Keratinocyte (primary cell): ENCODE results near the gene PDGFRA. TPM values are rescaled to one million over a fixed set of nuclear protein-coding genes. Genes with fewer than 3 reads are reported as not detected.

Experiments
- DNase-seq: peaks from one replicate; pipeline ENCODE4 v3.0.0-alpha.2; 2011; ENCODE audit warnings: low read depth, missing footprints, low spot score
- FAIRE-seq: peaks from 2 replicates; lab custom pipeline; 2011; peaks lifted over from hg19 to GRCh38; lab: Jason Lieb, UNC
- H2AFZ ChIP-seq: 2 replicates; pipeline ENCODE4 v1.6.0; 2012; ENCODE audit warnings: low read length, control low read depth, inconsistent platforms; ENCODE audit not compliant: control insufficient read depth
- H3K27ac ChIP-seq: 2 replicates; pipeline ENCODE4 v1.5.1; 2011; ENCODE audit warnings: low read length; ENCODE audit not compliant: control insufficient read depth, insufficient read depth
- H3K27me3 ChIP-seq: 3 replicates; pipeline ENCODE4 v1.6.0; 2011; ENCODE audit warnings: low read length; ENCODE audit not compliant: control insufficient read depth, insufficient read depth; ENCODE audit errors: extremely low read depth
- H3K36me3 ChIP-seq, 2 experiments: 2 replicates in 1 of 2; 3 replicates in 1 of 2; pipeline ENCODE4 v1.5.1; 2011; ENCODE audit warnings: low read length in 2 of 2, mild to moderate bottlenecking in 1 of 2; ENCODE audit not compliant: control insufficient read depth in 2 of 2, insufficient read depth in 2 of 2; ENCODE audit errors: extremely low read depth in 1 of 2
- H3K4me1 ChIP-seq: 3 replicates; pipeline ENCODE4 v1.5.1; 2011; ENCODE audit warnings: low read length; ENCODE audit not compliant: control insufficient read depth, insufficient read depth; ENCODE audit errors: extremely low read depth
- H3K4me2 ChIP-seq: 3 replicates; pipeline ENCODE4 v1.6.0; 2011; ENCODE audit warnings: low read depth, low read length; ENCODE audit not compliant: control insufficient read depth, insufficient read depth; ENCODE audit errors: extremely low read depth
- H3K4me3 ChIP-seq, 3 experiments: fragments of 200-600 bp in 1 of 3; sonication (generic) in 1 of 3; 2 replicates in 2 of 3; 3 replicates in 1 of 3; pipeline ENCODE4 v1.5.1; 2011 to 2016; ENCODE audit warnings: low read length in 3 of 3, mild to moderate bottlenecking in 3 of 3, control low read depth in 2 of 3, inconsistent platforms in 1 of 3, low read depth in 1 of 3, mixed read lengths in 1 of 3, mixed run types in 1 of 3, moderate library complexity in 1 of 3; ENCODE audit not compliant: control insufficient read depth in 2 of 3, insufficient read depth in 2 of 3; ENCODE audit errors: extremely low read depth in 1 of 3
- H3K79me2 ChIP-seq: 2 replicates; pipeline ENCODE4 v1.6.0; 2012; ENCODE audit warnings: low read length; ENCODE audit not compliant: control insufficient read depth, insufficient read depth
- H3K9ac ChIP-seq: 3 replicates; pipeline ENCODE4 v1.6.0; 2011; ENCODE audit warnings: low read length; ENCODE audit not compliant: control insufficient read depth, insufficient read depth; ENCODE audit errors: extremely low read depth
- H3K9me1 ChIP-seq: 3 replicates; pipeline ENCODE4 v1.6.0; 2011; ENCODE audit warnings: low read length; ENCODE audit not compliant: control insufficient read depth, insufficient read depth; ENCODE audit errors: extremely low read depth
- H3K9me3 ChIP-seq: 2 replicates; pipeline ENCODE4 v1.5.1; 2012; ENCODE audit warnings: low read depth, low read length; ENCODE audit not compliant: control insufficient read depth
- H4K20me1 ChIP-seq: 3 replicates; pipeline ENCODE4 v1.6.0; 2011; ENCODE audit warnings: low read length; ENCODE audit not compliant: control insufficient read depth, insufficient read depth; ENCODE audit errors: extremely low read depth
- EZH2 ChIP-seq: IDR thresholded peaks from one replicate; pipeline ENCODE4 v1.6.1; 2012; ENCODE audit warnings: inconsistent platforms, mild to moderate bottlenecking, low read length, moderate library complexity
- dilution Hi-C: fragments of 300-500 bp; cut with MboI; formaldehyde crosslinking; loops from one replicate; pipeline ENCODE4 v1.7.0; 2020; ENCODE audit warnings: low sequenced_read_pairs; ENCODE audit not compliant: extremely low pct_ligation_motif_present
- polyA plus RNA-seq, 5 experiments: library from polyadenylated mRNA; depleted of rRNA in 3 of 5; stranded (reverse) in 3 of 5; stranded (forward) in 1 of 5; unstranded in 1 of 5; fragments of >200 nt; gene quantifications; 1 replicate in 1 of 5; 2 replicates in 3 of 5; 3 replicates in 1 of 5; pipeline versions ENCODE4 v1.2.1 to v1.2.3, GENCODE V29; 2011 to 2012; ENCODE audit warnings: missing spikeins in 2 of 5, low read depth in 1 of 5, low replicate concordance in 1 of 5
- TF ChIP-seq, protein P1 (sequence below), 3 experiments: IDR thresholded peaks in 1 of 3; conservative IDR thresholded peaks in 1 of 3; optimal IDR thresholded peaks in 1 of 3; 2 replicates in 2 of 3; 3 replicates in 1 of 3; pipeline versions ENCODE3 to v1.5.1; 2011; ENCODE audit warnings: low read length in 3 of 3, mild to moderate bottlenecking in 3 of 3, moderate library complexity in 2 of 3, control low read depth in 1 of 3, inconsistent platforms in 1 of 3; ENCODE audit not compliant: insufficient read depth in 2 of 3; ENCODE audit errors: extremely low read depth in 1 of 3

The PDGFRA gene
- polyA plus RNA-seq, 1 donor (not counting 4 experiments of a cell fraction or from before 2014, with no cell fraction given): 0.22 TPM

DNA sequence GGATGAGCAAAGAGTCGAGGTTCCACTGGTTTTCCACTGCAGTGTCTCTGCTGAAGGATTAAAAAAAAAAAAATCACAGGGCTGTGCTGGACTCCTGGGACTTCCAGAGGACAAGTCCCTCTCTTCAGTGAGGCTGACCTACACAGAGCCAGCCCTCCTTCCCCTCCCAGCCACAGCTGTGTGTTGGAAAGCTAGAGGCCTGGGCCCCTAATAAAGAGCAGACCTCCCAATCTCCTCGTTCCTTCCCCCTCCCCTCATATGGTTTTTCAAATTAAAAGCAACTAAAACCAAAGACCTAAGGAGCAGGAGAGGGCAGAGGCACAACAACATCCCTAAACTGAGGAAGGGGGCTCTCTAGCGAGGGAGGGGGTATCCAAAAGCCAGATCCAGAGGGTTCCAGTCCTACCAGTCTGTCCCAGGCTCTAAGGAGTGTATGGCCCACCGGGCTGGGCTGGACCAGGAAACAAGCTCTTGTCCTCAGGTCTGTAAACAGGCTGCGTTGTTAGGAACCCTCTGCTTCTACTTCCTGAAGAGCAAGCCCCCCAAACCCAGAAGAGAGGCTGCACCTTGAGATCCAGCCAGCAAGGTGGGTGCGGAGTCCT lies 4.0 kb upstream of the PDGFRA start:
- H3K9ac ChIP-seq: no peak overlapping the region
- H3K4me3 ChIP-seq: no peak overlapping the region
- no peak overlapping the region for H3K4me2 ChIP-seq

DNA sequence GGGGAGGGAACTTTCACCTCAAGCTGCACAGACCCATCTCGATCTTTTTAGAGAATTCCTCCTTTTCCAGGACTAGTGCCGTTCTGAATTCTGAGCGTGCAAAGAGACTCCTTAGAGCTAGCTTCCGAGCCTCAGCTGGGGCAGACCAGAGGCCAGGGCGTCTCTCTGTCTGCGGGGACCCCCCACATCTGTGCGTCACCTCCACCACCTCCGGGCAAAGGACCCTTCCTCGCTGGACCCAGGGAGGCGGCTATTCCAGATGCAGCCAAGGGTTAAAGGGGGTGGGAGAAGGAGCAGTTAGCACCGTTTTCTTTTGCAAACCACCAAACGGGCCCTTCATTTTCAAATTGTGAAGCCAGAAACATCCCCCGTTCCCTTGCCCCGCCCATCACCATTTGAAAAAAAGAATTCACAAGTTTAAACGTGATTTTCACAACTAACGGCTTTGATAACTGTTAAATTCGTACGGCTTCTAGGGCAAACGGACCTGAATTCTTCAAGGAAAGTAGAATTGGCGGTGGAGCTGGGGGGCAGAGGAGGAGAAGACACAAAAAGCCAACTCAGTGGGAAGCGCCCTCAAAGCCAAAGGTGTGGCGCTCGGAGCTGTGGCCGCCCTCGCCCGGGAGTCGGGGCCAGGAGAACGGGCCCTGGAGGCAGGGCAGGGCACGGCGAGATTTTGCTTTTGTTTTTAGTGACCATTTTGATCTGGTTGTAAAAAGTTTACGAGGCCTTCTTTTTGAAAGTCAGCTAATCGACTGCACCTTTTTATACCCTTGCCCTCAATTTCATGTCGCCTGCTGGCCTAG lies 3.3 kb upstream of the PDGFRA start:
- no peak overlapping the region for H3K9ac ChIP-seq
- peak overlapping the region; percentile 64 for H2AFZ ChIP-seq
- H3K4me3 ChIP-seq: peak overlapping the region in 2 of 3 experiments; percentile 29 to 73
- H3K4me2 ChIP-seq: peak overlapping the region; percentile 93
- dilution Hi-C loops: no loop called here
- TF ChIP-seq EZH2: no peak
- TF ChIP-seq, protein P1, sequence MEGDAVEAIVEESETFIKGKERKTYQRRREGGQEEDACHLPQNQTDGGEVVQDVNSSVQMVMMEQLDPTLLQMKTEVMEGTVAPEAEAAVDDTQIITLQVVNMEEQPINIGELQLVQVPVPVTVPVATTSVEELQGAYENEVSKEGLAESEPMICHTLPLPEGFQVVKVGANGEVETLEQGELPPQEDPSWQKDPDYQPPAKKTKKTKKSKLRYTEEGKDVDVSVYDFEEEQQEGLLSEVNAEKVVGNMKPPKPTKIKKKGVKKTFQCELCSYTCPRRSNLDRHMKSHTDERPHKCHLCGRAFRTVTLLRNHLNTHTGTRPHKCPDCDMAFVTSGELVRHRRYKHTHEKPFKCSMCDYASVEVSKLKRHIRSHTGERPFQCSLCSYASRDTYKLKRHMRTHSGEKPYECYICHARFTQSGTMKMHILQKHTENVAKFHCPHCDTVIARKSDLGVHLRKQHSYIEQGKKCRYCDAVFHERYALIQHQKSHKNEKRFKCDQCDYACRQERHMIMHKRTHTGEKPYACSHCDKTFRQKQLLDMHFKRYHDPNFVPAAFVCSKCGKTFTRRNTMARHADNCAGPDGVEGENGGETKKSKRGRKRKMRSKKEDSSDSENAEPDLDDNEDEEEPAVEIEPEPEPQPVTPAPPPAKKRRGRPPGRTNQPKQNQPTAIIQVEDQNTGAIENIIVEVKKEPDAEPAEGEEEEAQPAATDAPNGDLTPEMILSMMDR (optimal IDR thresholded peaks at IDR 0.05 in 1 of 3, IDR thresholded peaks at IDR 0.05 in 1 of 3, conservative IDR thresholded peaks at IDR 0.05 in 1 of 3; ENCODE audit: extremely low read depth in 1 of 3, insufficient read depth in 2 of 3, low read length in 3 of 3): no peak
- no peaks in the 10 kb centered on the region for H4K20me1 ChIP-seq
- no peaks in the 10 kb centered on the region for H3K9me3 ChIP-seq
- no peak overlapping the region for H3K27ac ChIP-seq
- no peak for DNase-seq
- no peak for FAIRE-seq
- H3K9me1 ChIP-seq: no peaks in the 10 kb centered on the region
- H3K79me2 ChIP-seq: no peaks in the 10 kb centered on the region
- peaks cover 59% of the 10 kb centered on the region for H3K27me3 ChIP-seq
- peaks cover 35% of the 10 kb centered on the region for H3K4me1 ChIP-seq
- no peaks in the 10 kb centered on the region for H3K36me3 ChIP-seq

More for the DNA sequence above, 4.0 kb upstream of the PDGFRA start:
- FAIRE-seq (no peak), DNase-seq (no peak)
- Histone ChIP-seq H3K79me2 (no peaks in the 10 kb centered on the region), H3K36me3 (no peaks in the 10 kb centered on the region), H3K9me3 (no peaks in the 10 kb centered on the region), H3K27me3 (peaks cover 52% of the 10 kb centered on the region), H4K20me1 (no peaks in the 10 kb centered on the region), H3K4me1 (peaks cover 30% of the 10 kb centered on the region), H2AFZ (no peak overlapping the region), H3K27ac (no peak overlapping the region), H3K9me1 (no peaks in the 10 kb centered on the region)
- dilution Hi-C loops: loop anchor here (25.0 kb wide), 1 partner anchor 288 kb away; no protein-coding TSS in a partner anchor
- TF ChIP-seq EZH2: no peak
- TF ChIP-seq, protein P1 (optimal IDR thresholded peaks at IDR 0.05 in 1 of 3, IDR thresholded peaks at IDR 0.05 in 1 of 3, conservative IDR thresholded peaks at IDR 0.05 in 1 of 3; ENCODE audit: extremely low read depth in 1 of 3, insufficient read depth in 2 of 3, low read length in 3 of 3): no peak
